ENCODE results near the gene EIF2B2. TPM values are rescaled to one million over a fixed set of nuclear protein-coding genes. Genes with fewer than 3 reads are reported as not detected.

EIF2B2 gene
- polyA plus RNA-seq, 2 donors, result 13.3 to 42.9 TPM

GRCh38 chr14:75009176-75009575 lies 6.5 kb downstream of the EIF2B2 start:
- Histone ChIP-seq H3K27me3 (ENCODE audit: control insufficient read depth in 1 of 2, insufficient read depth in 2 of 2, low read length in 2 of 2) (no peaks in the 10 kb centered on the region), H3K27ac (ENCODE audit: low read depth in 2 of 2, low read length in 1 of 2) (no peak overlapping the region), H3K4me3 (ENCODE audit: low read depth in 1 of 2, low read length in 2 of 2) (no peak overlapping the region), H3K4me1 (ENCODE audit: control insufficient read depth in 2 of 2, insufficient read depth in 2 of 2, low read length in 1 of 2) (no peaks in the 10 kb centered on the region), H3K9me3 (ENCODE audit: control insufficient read depth in 2 of 2, insufficient read depth in 1 of 2, low read depth in 1 of 2, low read length in 1 of 2) (no peaks in the 10 kb centered on the region), H3K36me3 (ENCODE audit: control insufficient read depth in 2 of 2, insufficient read depth in 2 of 2, low read length in 1 of 2) (peaks cover 20 to 21% of the 10 kb centered on the region in 2 donors)
- WGBS, 2 donors, result 66 to 73% methylated on average over 4 of the region's 4 CpGs

GRCh38 chr14:75010472-75011093 lies 7.9 kb downstream of the EIF2B2 start:
- no peak overlapping the region for H3K27ac ChIP-seq (ENCODE audit: low read depth in 2 of 2, low read length in 1 of 2)
- no peak overlapping the region for H3K4me3 ChIP-seq (ENCODE audit: low read depth in 1 of 2, low read length in 2 of 2)
- peaks cover 21 to 23% of the 10 kb centered on the region in 2 donors for H3K36me3 ChIP-seq (ENCODE audit: control insufficient read depth in 2 of 2, insufficient read depth in 2 of 2, low read length in 1 of 2)
- WGBS, 2 donors, result 95 to 96% methylated on average over 4 of the region's 4 CpGs
- H3K9me3 ChIP-seq (ENCODE audit: control insufficient read depth in 2 of 2, insufficient read depth in 1 of 2, low read depth in 1 of 2, low read length in 1 of 2), result no peaks in the 10 kb centered on the region
- no peaks in the 10 kb centered on the region for H3K4me1 ChIP-seq (ENCODE audit: control insufficient read depth in 2 of 2, insufficient read depth in 2 of 2, low read length in 1 of 2)
- H3K27me3 ChIP-seq (ENCODE audit: control insufficient read depth in 1 of 2, insufficient read depth in 2 of 2, low read length in 2 of 2), result no peaks in the 10 kb centered on the region

GRCh38 chr14:75011356-75011994 lies 8.8 kb downstream of the EIF2B2 start:
- H3K27ac ChIP-seq (ENCODE audit: low read depth in 2 of 2, low read length in 1 of 2), result no peak overlapping the region
- H3K4me1 ChIP-seq (ENCODE audit: control insufficient read depth in 2 of 2, insufficient read depth in 2 of 2, low read length in 1 of 2), result no peaks in the 10 kb centered on the region
- peaks cover 20 to 22% of the 10 kb centered on the region in 2 donors for H3K36me3 ChIP-seq (ENCODE audit: control insufficient read depth in 2 of 2, insufficient read depth in 2 of 2, low read length in 1 of 2)
- no peak overlapping the region for H3K4me3 ChIP-seq (ENCODE audit: low read depth in 1 of 2, low read length in 2 of 2)
- 49 to 65% methylated on average over 4 of the region's 4 CpGs for WGBS, 2 donors
- no peaks in the 10 kb centered on the region for H3K27me3 ChIP-seq (ENCODE audit: control insufficient read depth in 1 of 2, insufficient read depth in 2 of 2, low read length in 2 of 2)
- no peaks in the 10 kb centered on the region for H3K9me3 ChIP-seq (ENCODE audit: control insufficient read depth in 2 of 2, insufficient read depth in 1 of 2, low read depth in 1 of 2, low read length in 1 of 2)

- Histone ChIP-seq H3K27ac (ENCODE audit: low read depth in 2 of 2, low read length in 1 of 2) (no peak overlapping the region), H3K4me3 (ENCODE audit: low read depth in 1 of 2, low read length in 2 of 2) (no peak overlapping the region), H3K27me3 (ENCODE audit: control insufficient read depth in 1 of 2, insufficient read depth in 2 of 2, low read length in 2 of 2) (no peaks in the 10 kb centered on the region), H3K4me1 (ENCODE audit: control insufficient read depth in 2 of 2, insufficient read depth in 2 of 2, low read length in 1 of 2) (no peaks in the 10 kb centered on the region), H3K36me3 (ENCODE audit: control insufficient read depth in 2 of 2, insufficient read depth in 2 of 2, low read length in 1 of 2) (peaks cover 11 to 22% of the 10 kb centered on the region in 2 donors), H3K9me3 (ENCODE audit: control insufficient read depth in 2 of 2, insufficient read depth in 1 of 2, low read depth in 1 of 2, low read length in 1 of 2) (no peaks in the 10 kb centered on the region)
- WGBS, 2 donors, result 85 to 86% methylated on average over 6 of the region's 6 CpGs
Measured at GRCh38 chr14:75013290-75013689, 10.6 kb downstream of the EIF2B2 start.

GRCh38 chr14:75015496-75015895 lies 12.8 kb downstream of the EIF2B2 start:
- WGBS, 2 donors, result 81 to 90% methylated on average over 5 of the region's 5 CpGs
- Histone ChIP-seq H3K36me3 (ENCODE audit: control insufficient read depth in 2 of 2, insufficient read depth in 2 of 2, low read length in 1 of 2) (peaks cover 8 to 16% of the 10 kb centered on the region in 2 donors), H3K27me3 (ENCODE audit: control insufficient read depth in 1 of 2, insufficient read depth in 2 of 2, low read length in 2 of 2) (no peaks in the 10 kb centered on the region), H3K27ac (ENCODE audit: low read depth in 2 of 2, low read length in 1 of 2) (no peak overlapping the region), H3K4me3 (ENCODE audit: low read depth in 1 of 2, low read length in 2 of 2) (no peak overlapping the region), H3K9me3 (ENCODE audit: control insufficient read depth in 2 of 2, insufficient read depth in 1 of 2, low read depth in 1 of 2, low read length in 1 of 2) (no peaks in the 10 kb centered on the region), H3K4me1 (ENCODE audit: control insufficient read depth in 2 of 2, insufficient read depth in 2 of 2, low read length in 1 of 2) (no peaks in the 10 kb centered on the region)

- peak overlapping the region in 1 of 2 donors; percentile 13 for H3K27ac ChIP-seq (ENCODE audit: low read depth in 2 of 2, low read length in 1 of 2)
- H3K4me1 ChIP-seq (ENCODE audit: control insufficient read depth in 2 of 2, insufficient read depth in 2 of 2, low read length in 1 of 2), result no peaks in the 10 kb centered on the region
- H3K4me3 ChIP-seq (ENCODE audit: low read depth in 1 of 2, low read length in 2 of 2), result no peak overlapping the region
- H3K27me3 ChIP-seq (ENCODE audit: control insufficient read depth in 1 of 2, insufficient read depth in 2 of 2, low read length in 2 of 2), result no peaks in the 10 kb centered on the region
- H3K9me3 ChIP-seq (ENCODE audit: control insufficient read depth in 2 of 2, insufficient read depth in 1 of 2, low read depth in 1 of 2, low read length in 1 of 2), result no peaks in the 10 kb centered on the region
- peaks cover 8 to 16% of the 10 kb centered on the region in 2 donors for H3K36me3 ChIP-seq (ENCODE audit: control insufficient read depth in 2 of 2, insufficient read depth in 2 of 2, low read length in 1 of 2)
- WGBS, 2 donors, result 93 to 94% methylated on average over 3 of the region's 3 CpGs
Measured at GRCh38 chr14:75016815-75017214, 14.1 kb downstream of the EIF2B2 start.

- Histone ChIP-seq H3K27ac (ENCODE audit: low read depth in 2 of 2, low read length in 1 of 2) (no peak overlapping the region), H3K9me3 (ENCODE audit: control insufficient read depth in 2 of 2, insufficient read depth in 1 of 2, low read depth in 1 of 2, low read length in 1 of 2) (no peaks in the 10 kb centered on the region), H3K4me3 (ENCODE audit: low read depth in 1 of 2, low read length in 2 of 2) (no peak overlapping the region), H3K27me3 (ENCODE audit: control insufficient read depth in 1 of 2, insufficient read depth in 2 of 2, low read length in 2 of 2) (no peaks in the 10 kb centered on the region), H3K36me3 (ENCODE audit: control insufficient read depth in 2 of 2, insufficient read depth in 2 of 2, low read length in 1 of 2) (peaks cover 7 to 17% of the 10 kb centered on the region in 2 donors), H3K4me1 (ENCODE audit: control insufficient read depth in 2 of 2, insufficient read depth in 2 of 2, low read length in 1 of 2) (no peaks in the 10 kb centered on the region)
- WGBS, 2 donors, result 44 to 51% methylated on average over 3 of the region's 3 CpGs
Measured at GRCh38 chr14:75018694-75019093, 16.0 kb downstream of the EIF2B2 start.

GRCh38 chr14:75022655-75023054 lies 19.9 kb downstream of the EIF2B2 start:
- Histone ChIP-seq H3K36me3 (ENCODE audit: control insufficient read depth in 2 of 2, insufficient read depth in 2 of 2, low read length in 1 of 2) (peaks cover 0 to 5% of the 10 kb centered on the region in 2 donors), H3K27me3 (ENCODE audit: control insufficient read depth in 1 of 2, insufficient read depth in 2 of 2, low read length in 2 of 2) (no peaks in the 10 kb centered on the region), H3K27ac (ENCODE audit: low read depth in 2 of 2, low read length in 1 of 2) (peak overlapping the region in 1 of 2 donors; percentile 18), H3K4me3 (ENCODE audit: low read depth in 1 of 2, low read length in 2 of 2) (no peak overlapping the region), H3K9me3 (ENCODE audit: control insufficient read depth in 2 of 2, insufficient read depth in 1 of 2, low read depth in 1 of 2, low read length in 1 of 2) (no peaks in the 10 kb centered on the region), H3K4me1 (ENCODE audit: control insufficient read depth in 2 of 2, insufficient read depth in 2 of 2, low read length in 1 of 2) (peaks cover 0 to 2% of the 10 kb centered on the region in 2 donors)
- 72 to 81% methylated on average over 8 of the region's 8 CpGs for WGBS, 2 donors

GRCh38 chr14:75023108-75023507 lies 20.4 kb downstream of the EIF2B2 start:
- H3K4me1 ChIP-seq (ENCODE audit: control insufficient read depth in 2 of 2, insufficient read depth in 2 of 2, low read length in 1 of 2), result peaks cover 0 to 2% of the 10 kb centered on the region in 2 donors
- no peaks in the 10 kb centered on the region for H3K9me3 ChIP-seq (ENCODE audit: control insufficient read depth in 2 of 2, insufficient read depth in 1 of 2, low read depth in 1 of 2, low read length in 1 of 2)
- H3K27me3 ChIP-seq (ENCODE audit: control insufficient read depth in 1 of 2, insufficient read depth in 2 of 2, low read length in 2 of 2), result no peaks in the 10 kb centered on the region
- H3K36me3 ChIP-seq (ENCODE audit: control insufficient read depth in 2 of 2, insufficient read depth in 2 of 2, low read length in 1 of 2), result peaks cover 0 to 5% of the 10 kb centered on the region in 2 donors
- H3K4me3 ChIP-seq (ENCODE audit: low read depth in 1 of 2, low read length in 2 of 2), result no peak overlapping the region
- 83 to 86% methylated on average over 1 of the region's 1 CpG for WGBS, 2 donors
- no peak overlapping the region for H3K27ac ChIP-seq (ENCODE audit: low read depth in 2 of 2, low read length in 1 of 2)

- peaks cover 3 to 5% of the 10 kb centered on the region in 2 donors for H3K36me3 ChIP-seq (ENCODE audit: control insufficient read depth in 2 of 2, insufficient read depth in 2 of 2, low read length in 1 of 2)
- 70 to 71% methylated on average over 4 of the region's 4 CpGs for WGBS, 2 donors
- peaks cover 0 to 2% of the 10 kb centered on the region in 2 donors for H3K4me1 ChIP-seq (ENCODE audit: control insufficient read depth in 2 of 2, insufficient read depth in 2 of 2, low read length in 1 of 2)
- no peaks in the 10 kb centered on the region for H3K9me3 ChIP-seq (ENCODE audit: control insufficient read depth in 2 of 2, insufficient read depth in 1 of 2, low read depth in 1 of 2, low read length in 1 of 2)
- no peak overlapping the region for H3K4me3 ChIP-seq (ENCODE audit: low read depth in 1 of 2, low read length in 2 of 2)
- H3K27ac ChIP-seq (ENCODE audit: low read depth in 2 of 2, low read length in 1 of 2), result no peak overlapping the region
- H3K27me3 ChIP-seq (ENCODE audit: control insufficient read depth in 1 of 2, insufficient read depth in 2 of 2, low read length in 2 of 2), result no peaks in the 10 kb centered on the region
Measured at GRCh38 chr14:75025082-75025481, 22.4 kb downstream of the EIF2B2 start.

Measured in esophagus (tissue), 2 donors.